Breast epithelium (tissue), 4 donors: ENCODE results near the gene FRA10AC1. TPM values are rescaled to one million over a fixed set of nuclear protein-coding genes. Genes with fewer than 3 reads are reported as not detected.

ENCODE experiments used
- DNase-seq, 2 donors: peaks; one replicate each; pipeline ENCODE4 v3.0.0-alpha.2; 2019; ENCODE audit warnings: low spot score in 2 of 2
- H3K27ac ChIP-seq, 2 donors: fragments of 200-600 bp; sonication (generic) in 1 of 2; one replicate each; pipeline ENCODE4 v1.5.1; 2016 to 2019; ENCODE audit warnings: mild to moderate bottlenecking in 1 of 2
- H3K27me3 ChIP-seq, 2 donors: fragments of 200-600 bp; sonication (generic) in 1 of 2; one replicate each; pipeline versions ENCODE4 v1.5.1 to v1.6.0; 2017 to 2019; ENCODE audit warnings: control low read depth in 1 of 2, mild to moderate bottlenecking in 1 of 2
- H3K36me3 ChIP-seq: fragments of 200-600 bp; one replicate; pipeline ENCODE4 v1.5.1; 2019
- H3K4me1 ChIP-seq, 2 donors: fragments of 200-600 bp; sonication (generic); one replicate each; pipeline ENCODE4 v1.5.1; 2016 to 2019; ENCODE audit warnings: control low read depth in 1 of 2
- H3K4me3 ChIP-seq, 3 donors: fragments of 200-600 bp; sonication (generic); 1 replicate in 2 of 3; 2 replicates in 1 of 3; pipeline ENCODE4 v1.5.1; 2016 to 2019; ENCODE audit warnings: mild to moderate bottlenecking in 3 of 3, moderate library complexity in 2 of 3
- H3K9me3 ChIP-seq, 2 donors: fragments of 200-600 bp; sonication (generic) in 1 of 2; one replicate each; pipeline ENCODE4 v1.5.1; 2016 to 2019; ENCODE audit warnings: control low read depth in 1 of 2
- CTCF ChIP-seq, 3 donors: fragments of 450-650 bp; IDR thresholded peaks; one replicate each; pipeline ENCODE4 v1.5.1; 2016 to 2017; ENCODE audit warnings: antibody characterized with exemption in 3 of 3, mild to moderate bottlenecking in 3 of 3, moderate library complexity in 3 of 3
- POLR2A ChIP-seq: fragments of 450-650 bp; IDR thresholded peaks from one replicate; pipeline ENCODE4 v1.6.1; 2016; ENCODE audit warnings: antibody characterized with exemption, mild to moderate bottlenecking, moderate library complexity
- POLR2AphosphoS5 ChIP-seq, 3 donors: sonication (generic); formaldehyde crosslinking; IDR thresholded peaks; one replicate each; pipeline ENCODE4 v1.6.1; 2017; ENCODE audit warnings: antibody characterized with exemption in 3 of 3
- intact Hi-C: fragments of 100-400 bp; cut with DNase I; formaldehyde crosslinking; loops from one replicate; pipeline ENCODE4 v1.15.1; 2023; ENCODE audit warnings: low total_unique reads
- total RNA-seq, 3 donors: library from RNA; depleted of rRNA; stranded (reverse); fragments of >200 nt; gene quantifications; one replicate each; pipeline ENCODE4 v1.1.0, GENCODE V29; 2016

Gene FRA10AC1
- total RNA-seq, 3 donors from 2014 or later = 18.2 to 32.8 (median 24.3) TPM

GRCh38 chr10:93723153-93723552, 20.8 kb upstream of the FRA10AC1 start:
- intact Hi-C loops = no loop called here
- Histone ChIP-seq H3K4me1 (no peaks in the 10 kb centered on the region), H3K27me3 (peaks cover 0 to 3% of the 10 kb centered on the region in 2 donors), H3K36me3 (no peaks in the 10 kb centered on the region), H3K9me3 (no peaks in the 10 kb centered on the region), H3K4me3 (no peak overlapping the region), H3K27ac (no peak overlapping the region)
- TF ChIP-seq POLR2A = no peak
- TF ChIP-seq POLR2AphosphoS5 (IDR thresholded peaks at IDR 0.05) = no peak
- TF ChIP-seq CTCF (IDR thresholded peaks at IDR 0.05) = no peak
- no peak for DNase-seq

- Histone ChIP-seq H3K27ac (no peak overlapping the region), H3K36me3 (no peaks in the 10 kb centered on the region), H3K27me3 (peaks cover 0 to 3% of the 10 kb centered on the region in 2 donors), H3K4me1 (no peaks in the 10 kb centered on the region), H3K9me3 (no peaks in the 10 kb centered on the region), H3K4me3 (no peak overlapping the region)
- no peak for TF ChIP-seq POLR2A
- no peak for TF ChIP-seq POLR2AphosphoS5 (IDR thresholded peaks at IDR 0.05)
- no peak for TF ChIP-seq CTCF (IDR thresholded peaks at IDR 0.05)
- intact Hi-C loops = no loop called here
- no peak for DNase-seq
Observed at GRCh38 chr10:93722550-93722949, 20.2 kb upstream of the FRA10AC1 start.

- H3K27me3 ChIP-seq = no peaks in the 10 kb centered on the region
- intact Hi-C loops = no loop called here
- no peak overlapping the region for H3K27ac ChIP-seq
- no peaks in the 10 kb centered on the region for H3K36me3 ChIP-seq
- TF ChIP-seq POLR2A = no peak
- no peaks in the 10 kb centered on the region for H3K4me1 ChIP-seq
- H3K9me3 ChIP-seq = no peaks in the 10 kb centered on the region
- no peak for DNase-seq
- no peak overlapping the region for H3K4me3 ChIP-seq
Observed at GRCh38 chr10:93719901-93720300, 17.5 kb upstream of the FRA10AC1 start.

- Histone ChIP-seq H3K27ac (no peak overlapping the region), H3K4me1 (no peaks in the 10 kb centered on the region), H3K27me3 (no peaks in the 10 kb centered on the region), H3K36me3 (no peaks in the 10 kb centered on the region), H3K4me3 (no peak overlapping the region), H3K9me3 (no peaks in the 10 kb centered on the region)
- intact Hi-C loops = no loop called here
- TF ChIP-seq POLR2A (no peak), CTCF (IDR thresholded peaks at IDR 0.05) (no peak), POLR2AphosphoS5 (IDR thresholded peaks at IDR 0.05) (no peak)
- DNase-seq = no peak
Observed at GRCh38 chr10:93718937-93719725, 16.7 kb upstream of the FRA10AC1 start.

- intact Hi-C loops = no loop called here
- Histone ChIP-seq H3K27ac (no peak overlapping the region), H3K36me3 (no peaks in the 10 kb centered on the region), H3K4me1 (no peaks in the 10 kb centered on the region), H3K9me3 (no peaks in the 10 kb centered on the region), H3K27me3 (no peaks in the 10 kb centered on the region), H3K4me3 (no peak overlapping the region)
- TF ChIP-seq POLR2A = no peak
- TF ChIP-seq CTCF (IDR thresholded peaks at IDR 0.05) = no peak
- TF ChIP-seq POLR2AphosphoS5 (IDR thresholded peaks at IDR 0.05) = no peak
- DNase-seq = no peak
Observed at GRCh38 chr10:93716766-93717165, 14.4 kb upstream of the FRA10AC1 start.
